ENCODE measurements around the gene EGFL6.

DNA sequence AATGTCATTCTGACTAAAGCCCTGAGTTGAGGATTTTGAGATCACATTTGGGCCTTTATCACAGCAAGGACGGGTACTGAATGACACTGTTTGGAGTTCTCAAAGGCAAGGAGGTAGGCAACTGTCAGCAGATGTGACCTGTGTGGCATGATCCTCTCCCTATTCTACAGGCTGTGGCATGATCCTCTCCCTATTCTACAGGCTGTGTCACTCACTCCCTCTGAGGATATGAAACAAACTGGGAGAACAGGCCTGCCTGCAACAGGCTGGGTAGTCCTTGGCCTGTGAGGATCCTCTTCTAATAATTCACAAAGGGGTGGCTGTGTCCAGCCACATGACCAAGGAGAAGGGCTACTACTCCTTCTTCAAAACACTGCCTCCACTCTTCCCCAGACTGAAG is 68.6 kb downstream of the EGFL6 start:
- TF ChIP-seq, protein P1, sequence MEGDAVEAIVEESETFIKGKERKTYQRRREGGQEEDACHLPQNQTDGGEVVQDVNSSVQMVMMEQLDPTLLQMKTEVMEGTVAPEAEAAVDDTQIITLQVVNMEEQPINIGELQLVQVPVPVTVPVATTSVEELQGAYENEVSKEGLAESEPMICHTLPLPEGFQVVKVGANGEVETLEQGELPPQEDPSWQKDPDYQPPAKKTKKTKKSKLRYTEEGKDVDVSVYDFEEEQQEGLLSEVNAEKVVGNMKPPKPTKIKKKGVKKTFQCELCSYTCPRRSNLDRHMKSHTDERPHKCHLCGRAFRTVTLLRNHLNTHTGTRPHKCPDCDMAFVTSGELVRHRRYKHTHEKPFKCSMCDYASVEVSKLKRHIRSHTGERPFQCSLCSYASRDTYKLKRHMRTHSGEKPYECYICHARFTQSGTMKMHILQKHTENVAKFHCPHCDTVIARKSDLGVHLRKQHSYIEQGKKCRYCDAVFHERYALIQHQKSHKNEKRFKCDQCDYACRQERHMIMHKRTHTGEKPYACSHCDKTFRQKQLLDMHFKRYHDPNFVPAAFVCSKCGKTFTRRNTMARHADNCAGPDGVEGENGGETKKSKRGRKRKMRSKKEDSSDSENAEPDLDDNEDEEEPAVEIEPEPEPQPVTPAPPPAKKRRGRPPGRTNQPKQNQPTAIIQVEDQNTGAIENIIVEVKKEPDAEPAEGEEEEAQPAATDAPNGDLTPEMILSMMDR (IDR thresholded peaks at IDR 0.05) = no peak
- TF ChIP-seq POLR2A (IDR thresholded peaks at IDR 0.05) = no peak
